NCI-H2029 treated with DMSO at 0.1 percent for 48 hours (cell line): ENCODE data around the gene GFI1.
"Not testable (repeated sequence)": the region's sequence is repeated elsewhere in the genome, so short reads cannot be mapped to it uniquely, and the experiment has no call there.

Experiments used
- DNase-seq: peaks from one replicate; lab custom pipeline; 2025; lab: John Stamatoyannopoulos, UW

Gene GFI1

GRCh38 chr1:92465256-92465647 lies 21.5 kb downstream of the GFI1 start:
- DNase-seq, result no peak

- DNase-seq, result no peak
These were observed 22.0 kb downstream of the GFI1 start for GRCh38 chr1:92464588-92465255.

GRCh38 chr1:92461364-92462097 lies 25.2 kb downstream of the GFI1 start:
- no peak for DNase-seq

- DNase-seq, result no peak
These were observed 26.8 kb downstream of the GFI1 start for GRCh38 chr1:92459871-92460320.

DNA sequence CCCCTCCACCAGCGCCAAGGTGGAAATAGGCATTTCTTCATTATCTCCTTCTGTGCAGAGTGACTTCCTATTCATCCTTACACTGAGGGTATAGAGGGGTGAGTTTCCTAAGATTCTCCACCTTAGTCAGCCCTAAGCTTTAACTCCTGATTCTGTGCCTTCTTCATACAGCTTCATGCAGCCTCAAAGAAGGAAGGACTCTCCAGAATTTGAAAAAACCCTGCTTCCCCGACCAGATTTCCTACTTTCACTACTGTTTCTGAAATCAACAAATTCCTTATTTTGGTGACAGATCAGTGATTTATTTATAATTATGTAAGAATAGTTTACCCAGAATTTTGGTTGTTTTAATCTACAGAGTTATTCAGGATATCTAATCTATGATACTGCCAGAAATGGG lies 28.6 kb downstream of the GFI1 start:
- no peak for DNase-seq

DNA sequence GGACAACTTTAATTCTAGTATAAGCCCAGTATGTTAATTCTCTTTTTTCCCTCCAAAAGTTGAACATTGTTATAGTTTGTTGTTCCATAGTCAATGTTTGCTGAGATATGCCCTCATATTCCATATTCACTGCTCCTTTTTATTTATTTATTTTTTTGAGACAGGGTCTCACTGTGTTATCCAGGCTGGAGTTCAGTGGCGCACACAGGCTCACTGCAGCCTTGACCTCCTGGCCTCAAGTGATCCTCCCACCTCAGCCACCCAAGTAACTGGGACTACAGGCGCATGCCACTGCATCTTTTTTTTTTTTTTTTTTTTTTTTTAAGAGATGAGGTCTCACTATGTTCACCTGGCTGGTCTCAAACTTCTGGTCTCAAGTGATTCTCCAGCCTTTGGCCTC lies 38.7 kb downstream of the GFI1 start:
- no peak for DNase-seq

DNA sequence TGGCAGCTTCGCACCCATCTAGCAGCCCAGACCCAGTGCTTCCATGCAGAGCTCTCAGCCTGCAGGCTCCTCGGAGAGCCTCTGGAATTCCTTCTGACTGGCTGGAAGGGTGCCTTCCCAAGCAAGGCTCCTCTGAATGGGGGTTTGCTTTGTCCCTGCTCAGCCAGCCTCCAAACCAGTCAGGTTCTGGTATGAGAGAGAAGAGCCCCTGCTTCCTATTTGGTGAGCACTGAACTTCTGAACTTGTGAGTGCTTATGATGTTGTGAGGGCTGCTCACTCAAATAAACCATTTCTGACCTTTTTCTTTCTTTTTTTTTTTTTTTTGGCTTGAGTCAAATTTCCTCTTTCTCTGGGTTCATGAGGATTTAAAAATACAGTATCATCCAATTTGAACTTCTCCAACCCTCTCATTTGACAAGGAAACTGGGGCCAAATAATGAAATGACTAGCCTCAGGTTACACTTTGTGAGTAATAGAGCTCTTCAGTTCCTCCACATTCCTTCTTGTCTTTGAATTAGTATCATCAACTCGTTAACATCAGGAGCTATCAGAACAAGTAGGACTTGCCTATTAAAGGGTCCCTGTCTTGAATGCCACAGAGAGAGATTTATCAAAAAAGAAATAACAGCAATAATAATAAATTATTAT lies 39.6 kb downstream of the GFI1 start:
- no peak for DNase-seq

DNA sequence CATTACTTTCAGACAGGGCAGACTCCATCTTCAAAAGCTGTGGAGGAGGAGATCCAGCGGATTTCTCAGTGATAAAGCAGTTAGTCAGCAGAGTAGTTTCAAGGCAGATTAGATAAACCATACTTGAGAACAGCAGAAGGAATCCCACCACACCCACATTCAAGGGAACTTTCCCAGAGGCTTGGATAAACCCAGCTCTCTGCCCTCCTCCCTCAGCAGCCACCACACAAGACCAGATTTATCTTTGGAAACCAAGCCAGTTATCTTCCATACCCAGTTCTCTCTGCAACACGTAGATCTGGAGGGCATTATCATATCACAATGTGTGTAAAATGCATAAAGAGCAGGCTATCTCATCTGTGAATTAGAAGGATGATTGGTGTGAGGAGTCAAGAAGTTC lies 40.2 kb downstream of the GFI1 start:
- no peak for DNase-seq

DNA sequence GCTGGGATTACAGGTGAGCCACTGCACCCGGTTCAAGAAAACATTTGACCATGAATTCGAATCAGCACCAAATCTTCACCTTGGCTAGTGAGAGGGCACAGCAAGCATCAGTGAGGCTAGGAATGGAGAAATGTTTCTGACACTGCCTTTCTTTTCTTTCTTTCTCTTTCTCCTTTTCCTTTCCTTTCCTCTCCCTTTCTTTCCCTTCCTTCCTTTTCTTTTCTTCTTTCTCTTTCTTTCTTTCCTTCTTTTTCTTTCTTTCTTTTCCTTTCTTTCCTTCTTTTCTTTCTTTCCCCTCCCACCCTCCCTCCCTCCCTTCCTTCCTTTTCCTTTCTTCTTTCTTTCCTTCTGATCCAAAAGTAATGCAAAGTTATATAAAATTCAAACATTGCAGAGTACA lies 40.9 kb downstream of the GFI1 start:
- no peak for DNase-seq

- DNase-seq, result no peak
These were observed 42.4 kb downstream of the GFI1 start for GRCh38 chr1:92444351-92444750.

DNA sequence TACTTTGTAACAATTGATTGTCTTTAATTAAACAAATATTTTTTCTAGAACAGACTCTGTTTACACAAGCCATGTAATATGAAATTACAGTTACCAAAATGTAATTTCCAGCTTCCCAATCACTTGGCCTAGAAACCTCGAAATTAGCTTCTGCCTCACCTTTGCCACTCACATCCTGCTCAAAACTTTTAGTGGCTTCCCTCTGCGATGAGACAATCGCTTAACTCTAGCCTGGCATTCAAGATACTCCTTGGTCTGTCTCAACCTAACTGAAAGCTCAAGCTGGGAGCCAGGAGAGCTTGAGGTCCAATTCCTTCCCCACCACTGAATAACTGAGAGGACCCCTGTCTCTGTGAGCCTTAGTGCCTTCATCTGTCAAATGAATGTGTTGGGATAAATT lies 42.8 kb downstream of the GFI1 start:
- DNase-seq, result no peak

DNA sequence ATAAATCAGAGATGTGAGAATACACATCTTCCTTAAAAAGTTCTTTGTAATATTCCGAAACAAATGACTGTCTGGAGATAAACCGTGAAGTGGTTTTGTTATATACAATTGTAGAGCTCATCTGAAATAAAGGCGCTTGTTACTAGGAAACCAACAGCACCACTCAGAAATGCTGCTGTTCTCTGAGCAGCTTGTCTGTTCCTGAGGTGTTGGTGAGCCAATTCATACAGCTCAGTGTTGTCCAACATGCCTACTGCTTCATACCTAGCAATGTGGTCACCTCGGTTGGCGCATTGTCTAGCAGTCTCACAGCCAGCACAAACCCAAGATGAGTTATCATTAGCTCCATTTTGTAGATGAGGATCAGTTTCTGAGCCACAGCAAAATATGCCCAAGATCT lies 44.4 kb downstream of the GFI1 start:
- DNase-seq, result peak; percentile 65

GRCh38 chr1:92441697-92442342 lies 44.9 kb downstream of the GFI1 start:
- peak; percentile 78 for DNase-seq

DNA sequence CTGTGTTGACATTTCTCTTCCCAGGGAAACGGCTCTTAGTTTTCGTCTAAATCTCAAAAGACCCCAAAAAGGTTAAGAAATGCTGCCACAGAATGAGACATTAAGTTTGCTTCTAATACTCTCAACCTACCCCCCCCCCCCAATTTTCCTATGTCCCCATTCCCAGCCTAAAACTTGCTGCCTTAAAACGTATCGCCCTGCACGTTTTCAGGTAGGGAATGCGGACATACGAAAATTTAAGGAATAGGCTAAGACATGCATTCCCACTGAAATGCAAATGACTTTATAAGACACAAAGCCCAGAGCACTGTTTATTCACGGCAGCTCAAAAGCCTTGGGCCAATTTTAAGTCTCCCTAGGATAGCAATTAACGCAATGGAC lies 45.4 kb downstream of the GFI1 start:
- no peak for DNase-seq

DNA sequence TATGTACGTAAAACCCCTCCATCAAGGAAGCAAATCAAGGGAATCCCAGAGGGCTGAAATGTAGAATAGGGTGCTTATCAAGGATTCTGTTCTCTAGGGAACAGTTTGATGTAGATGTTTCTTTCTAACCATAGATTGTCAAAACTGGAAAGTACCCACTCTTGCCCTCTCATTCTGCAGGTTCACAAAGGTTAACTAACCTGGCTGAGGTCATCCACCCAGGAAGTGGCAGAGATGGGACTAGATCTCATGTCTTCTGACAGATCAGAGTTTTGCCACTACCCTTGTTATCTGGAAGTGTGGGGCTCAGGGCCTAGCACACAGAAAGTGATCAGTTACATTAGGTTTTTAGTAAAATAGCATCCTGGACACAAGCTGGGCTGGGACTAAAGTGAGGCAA lies 47.4 kb downstream of the GFI1 start:
- DNase-seq, result no peak

GRCh38 chr1:92434572-92434971 lies 52.2 kb downstream of the GFI1 start:
- DNase-seq, result not testable (repeated sequence)

- no peak for DNase-seq
These were observed 56.7 kb downstream of the GFI1 start for GRCh38 chr1:92430030-92430429.

DNA sequence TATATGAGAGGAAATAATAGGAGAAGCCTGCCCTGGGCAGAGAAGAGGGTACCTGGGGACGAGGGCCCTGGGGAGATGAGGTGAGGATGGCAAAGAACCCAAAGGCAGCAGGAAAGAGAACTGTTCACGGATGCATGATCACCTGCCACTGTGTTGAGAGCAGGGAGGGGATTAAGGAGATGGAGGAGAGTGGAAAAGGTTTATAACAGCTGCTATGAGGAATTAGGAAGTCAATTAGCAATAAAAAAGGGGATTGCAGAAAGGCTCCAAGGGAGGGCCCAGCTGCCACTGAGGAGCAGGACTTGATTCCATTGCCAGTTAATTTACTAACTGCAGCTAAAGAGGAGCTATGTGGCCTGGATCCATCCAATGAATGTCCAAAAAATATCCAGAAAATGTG lies 61.1 kb downstream of the GFI1 start:
- no peak for DNase-seq
